ENCODE results near the gene BTBD9. TPM values are rescaled to one million over a fixed set of nuclear protein-coding genes. Genes with fewer than 3 reads are reported as not detected.

Gene BTBD9
- total and polyA plus RNA-seq, 2 donors (not counting 3 experiments of a cell fraction or from before 2014, with no cell fraction given): 4.9 to 15.0 TPM

- no peak for FAIRE-seq
- CTCF ChIA-PET: interaction anchor here (0.9 to 1.9 kb wide), 4 partner anchors 8 to 27 kb away, joined by 3 to 7 read pairs (median 5); no protein-coding TSS in a partner anchor
These were observed 172.2 kb downstream of the BTBD9 start for GRCh38 chr6:38467566-38467965.

GRCh38 chr6:38460186-38460585 lies 179.5 kb downstream of the BTBD9 start:
- CTCF ChIA-PET: interaction anchor here (1.5 kb wide), 1 partner anchor 34 kb away, joined by 6 read pairs; no protein-coding TSS in a partner anchor

More at GRCh38 chr6:38467566-38467965, 172.2 kb downstream of the BTBD9 start:
- Histone ChIP-seq H3K36me3 (ENCODE audit: control insufficient read depth in 2 of 2, extremely low read depth in 1 of 2, insufficient read depth in 2 of 2, low read length in 2 of 2) (no peaks in the 10 kb centered on the region), H4K20me1 (replicated peaks; ENCODE audit: control insufficient read depth, extremely low read depth, insufficient read depth, low read length) (no peaks in the 10 kb centered on the region), H3K9me3 (replicated peaks; ENCODE audit: control insufficient read depth, insufficient read depth, low read length) (no peaks in the 10 kb centered on the region), H2AFZ (ENCODE audit: low read depth, low read length) (no peak overlapping the region), H3K9me1 (replicated peaks; ENCODE audit: control insufficient read depth, extremely low read depth, insufficient read depth, low read length) (no peaks in the 10 kb centered on the region), H3K4me1 (ENCODE audit: control insufficient read depth, extremely low read depth, insufficient read depth, low read length) (no peaks in the 10 kb centered on the region), H3K4me3 (replicated peaks in 1 of 3; ENCODE audit: insufficient read depth in 1 of 3, low read depth in 1 of 3, low read length in 3 of 3) (no peak overlapping the region), H3K27ac (ENCODE audit: insufficient read depth, low read depth, low read length) (no peak overlapping the region), H3K27me3 (ENCODE audit: control insufficient read depth in 2 of 2, insufficient read depth in 2 of 2, low read length in 2 of 2) (no peaks in the 10 kb centered on the region), H3K9ac (replicated peaks; ENCODE audit: extremely low read depth, insufficient read depth, low read length) (no peak overlapping the region), H3K79me2 (ENCODE audit: control insufficient read depth, insufficient read depth, low read length) (no peaks in the 10 kb centered on the region), H3K4me2 (ENCODE audit: insufficient read depth, low read length) (no peak overlapping the region)
- POLR2A ChIA-PET: no interaction called here
- dilution Hi-C loops (cut with MboI; ENCODE audit: extremely low pct_ligation_motif_present, low sequenced_read_pairs) (no loop called here), intact Hi-C loops (cut with micrococcal nuclease) (no loop called here)
- DNase-seq (ENCODE audit: low read depth, low spot score): no peak
- TF ChIP-seq GATA2 (IDR thresholded peaks at IDR 0.05; ENCODE audit: insufficient read depth, insufficient read length, low read depth, low read length): no peak
- TF ChIP-seq JUN (IDR thresholded peaks at IDR 0.05; ENCODE audit: borderline replicate concordance, insufficient read depth, insufficient read length, low read depth): no peak
- no peak for TF ChIP-seq FOS (IDR thresholded peaks at IDR 0.05; ENCODE audit: borderline replicate concordance, insufficient read depth, low read length)
- TF ChIP-seq MAX (IDR thresholded peaks at IDR 0.05; ENCODE audit: insufficient read depth, insufficient read length): no peak
- no peak for TF ChIP-seq MYC (IDR thresholded peaks at IDR 0.05; ENCODE audit: low read depth, low read length)
- BruUV-seq (replicated peaks): no TSS peak

More at GRCh38 chr6:38460186-38460585, 179.5 kb downstream of the BTBD9 start:
- no TSS peak for BruUV-seq (replicated peaks)
- no peaks in the 10 kb centered on the region for H3K9me3 ChIP-seq (replicated peaks; ENCODE audit: control insufficient read depth, insufficient read depth, low read length)
- POLR2A ChIA-PET: no interaction called here
- intact Hi-C loops (cut with micrococcal nuclease) (no loop called here), dilution Hi-C loops (cut with MboI; ENCODE audit: extremely low pct_ligation_motif_present, low sequenced_read_pairs) (no loop called here)
- no peaks in the 10 kb centered on the region for H3K79me2 ChIP-seq (ENCODE audit: control insufficient read depth, insufficient read depth, low read length)
- no peak overlapping the region for H3K4me3 ChIP-seq (replicated peaks in 1 of 3; ENCODE audit: insufficient read depth in 1 of 3, low read depth in 1 of 3, low read length in 3 of 3)
- no peak overlapping the region for H3K4me2 ChIP-seq (ENCODE audit: insufficient read depth, low read length)
- FAIRE-seq: no peak
- H3K27me3 ChIP-seq (ENCODE audit: control insufficient read depth in 2 of 2, insufficient read depth in 2 of 2, low read length in 2 of 2): no peaks in the 10 kb centered on the region
- no peaks in the 10 kb centered on the region for H4K20me1 ChIP-seq (replicated peaks; ENCODE audit: control insufficient read depth, extremely low read depth, insufficient read depth, low read length)
- H3K9me1 ChIP-seq (replicated peaks; ENCODE audit: control insufficient read depth, extremely low read depth, insufficient read depth, low read length): no peaks in the 10 kb centered on the region
- no peaks in the 10 kb centered on the region for H3K4me1 ChIP-seq (ENCODE audit: control insufficient read depth, extremely low read depth, insufficient read depth, low read length)
- H2AFZ ChIP-seq (ENCODE audit: low read depth, low read length): no peak overlapping the region
- TF ChIP-seq POLR2AphosphoS5 (IDR thresholded peaks at IDR 0.05; ENCODE audit: insufficient read depth, low read depth, low read length) (no peak), FOS (IDR thresholded peaks at IDR 0.05; ENCODE audit: borderline replicate concordance, insufficient read depth, low read length) (no peak), GATA2 (IDR thresholded peaks at IDR 0.05; ENCODE audit: insufficient read depth, insufficient read length, low read depth, low read length) (no peak), CTCF (IDR thresholded peaks at IDR 0.05; ENCODE audit: extremely low read depth in 1 of 2, insufficient read depth in 1 of 2, low read depth in 1 of 2, low read length in 2 of 2) (no peak)
- H3K27ac ChIP-seq (ENCODE audit: insufficient read depth, low read depth, low read length): no peak overlapping the region
- H3K36me3 ChIP-seq (ENCODE audit: control insufficient read depth in 2 of 2, extremely low read depth in 1 of 2, insufficient read depth in 2 of 2, low read length in 2 of 2): no peaks in the 10 kb centered on the region
- no peak overlapping the region for H3K9ac ChIP-seq (replicated peaks; ENCODE audit: extremely low read depth, insufficient read depth, low read length)
- DNase-seq (ENCODE audit: low read depth, low spot score): no peak

Data from endothelial cell of umbilical vein (primary cell).